ENCODE measurements around the gene CABLES1.
A peak's percentile ranks its signal among the peaks of the same experiment; 100 is the strongest.
"Not testable (repeated sequence)": the region's sequence is repeated elsewhere in the genome, so short reads cannot be mapped to it uniquely, and the experiment has no call there.

CABLES1 gene

DNA sequence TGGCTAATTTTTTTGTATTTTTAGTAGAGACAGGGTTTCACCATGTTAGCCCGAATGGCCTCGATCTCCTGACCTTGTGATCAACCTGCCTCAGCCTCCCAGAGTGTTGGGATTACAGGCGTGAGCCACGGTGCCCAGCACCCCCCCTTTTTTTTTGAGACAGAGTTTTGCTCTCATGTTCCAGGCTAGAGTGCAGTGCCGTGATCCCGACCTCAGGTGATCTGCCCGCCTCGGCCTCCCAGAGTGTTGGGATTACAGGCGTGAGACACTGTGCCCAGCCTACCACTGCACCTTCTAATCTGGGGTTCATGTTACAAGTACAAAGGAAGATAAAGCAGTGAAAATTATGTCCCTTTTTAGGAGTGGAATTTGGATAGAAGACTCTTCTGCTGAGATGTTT, 41.5 kb upstream of the CABLES1 start:
- Histone ChIP-seq H3K9me3 (ENCODE audit: severe bottlenecking) (no peaks in the 10 kb centered on the region), H3K36me3 (no peaks in the 10 kb centered on the region), H3K27me3 (ENCODE audit: insufficient read depth, low read depth, severe bottlenecking) (no peaks in the 10 kb centered on the region), H3K4me3 (ENCODE audit: low read depth, low read length) (peak overlapping the region; percentile 14; the same call in 1 of the 2 replicates), H3K27ac (peak overlapping the region; percentile 69)
- DNase-seq = peak; percentile 83
- TF ChIP-seq, protein P1, sequence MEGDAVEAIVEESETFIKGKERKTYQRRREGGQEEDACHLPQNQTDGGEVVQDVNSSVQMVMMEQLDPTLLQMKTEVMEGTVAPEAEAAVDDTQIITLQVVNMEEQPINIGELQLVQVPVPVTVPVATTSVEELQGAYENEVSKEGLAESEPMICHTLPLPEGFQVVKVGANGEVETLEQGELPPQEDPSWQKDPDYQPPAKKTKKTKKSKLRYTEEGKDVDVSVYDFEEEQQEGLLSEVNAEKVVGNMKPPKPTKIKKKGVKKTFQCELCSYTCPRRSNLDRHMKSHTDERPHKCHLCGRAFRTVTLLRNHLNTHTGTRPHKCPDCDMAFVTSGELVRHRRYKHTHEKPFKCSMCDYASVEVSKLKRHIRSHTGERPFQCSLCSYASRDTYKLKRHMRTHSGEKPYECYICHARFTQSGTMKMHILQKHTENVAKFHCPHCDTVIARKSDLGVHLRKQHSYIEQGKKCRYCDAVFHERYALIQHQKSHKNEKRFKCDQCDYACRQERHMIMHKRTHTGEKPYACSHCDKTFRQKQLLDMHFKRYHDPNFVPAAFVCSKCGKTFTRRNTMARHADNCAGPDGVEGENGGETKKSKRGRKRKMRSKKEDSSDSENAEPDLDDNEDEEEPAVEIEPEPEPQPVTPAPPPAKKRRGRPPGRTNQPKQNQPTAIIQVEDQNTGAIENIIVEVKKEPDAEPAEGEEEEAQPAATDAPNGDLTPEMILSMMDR (IDR thresholded peaks at IDR 0.05; ENCODE audit: low read depth, low read length) = no peak

DNA sequence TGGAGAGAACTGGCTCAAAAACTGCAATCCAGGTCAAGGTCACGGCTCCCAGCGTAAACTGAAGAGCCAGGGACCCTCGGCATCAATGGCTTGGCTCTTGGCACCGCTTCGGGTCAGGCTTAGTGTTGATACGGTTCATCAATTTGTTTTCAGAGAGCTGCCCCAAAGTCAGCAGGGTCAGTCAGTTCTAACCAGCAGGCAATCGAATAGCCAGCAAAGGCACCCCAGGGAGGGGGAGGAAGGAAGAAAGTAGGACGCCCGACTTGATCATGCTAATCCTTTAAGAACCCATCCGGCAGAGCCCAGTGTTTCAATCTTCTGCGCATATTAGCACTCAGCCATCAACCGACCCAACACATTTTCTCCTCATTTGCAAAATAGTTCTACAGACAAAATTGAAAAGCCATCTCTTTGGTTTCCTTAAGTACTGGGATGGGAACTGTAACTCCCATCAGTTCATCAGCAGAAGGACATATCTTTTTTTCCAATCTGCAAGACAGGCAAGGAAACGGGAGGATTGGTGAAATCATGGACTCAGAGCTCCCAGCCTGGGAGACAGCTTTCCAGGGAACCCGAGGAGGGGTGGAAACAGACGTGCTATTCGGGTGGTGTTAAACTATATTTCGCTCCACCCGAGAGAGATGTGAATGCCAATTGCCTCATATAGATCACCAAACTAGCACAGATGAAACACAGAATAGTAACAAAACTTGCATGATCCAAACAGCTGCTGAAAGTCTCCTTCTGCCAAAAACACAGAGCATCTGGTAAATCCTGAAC, 40.7 kb upstream of the CABLES1 start:
- peak overlapping the region; percentile 69 for H3K27ac ChIP-seq
- TF ChIP-seq, protein P1 (IDR thresholded peaks at IDR 0.05; ENCODE audit: low read depth, low read length) = no peak
- H3K9me3 ChIP-seq (ENCODE audit: severe bottlenecking) = no peaks in the 10 kb centered on the region
- H3K36me3 ChIP-seq = no peaks in the 10 kb centered on the region
- H3K27me3 ChIP-seq (ENCODE audit: insufficient read depth, low read depth, severe bottlenecking) = no peaks in the 10 kb centered on the region
- DNase-seq = peak; percentile 86
- peak overlapping the region; percentile 14 for H3K4me3 ChIP-seq (ENCODE audit: low read depth, low read length)

DNA sequence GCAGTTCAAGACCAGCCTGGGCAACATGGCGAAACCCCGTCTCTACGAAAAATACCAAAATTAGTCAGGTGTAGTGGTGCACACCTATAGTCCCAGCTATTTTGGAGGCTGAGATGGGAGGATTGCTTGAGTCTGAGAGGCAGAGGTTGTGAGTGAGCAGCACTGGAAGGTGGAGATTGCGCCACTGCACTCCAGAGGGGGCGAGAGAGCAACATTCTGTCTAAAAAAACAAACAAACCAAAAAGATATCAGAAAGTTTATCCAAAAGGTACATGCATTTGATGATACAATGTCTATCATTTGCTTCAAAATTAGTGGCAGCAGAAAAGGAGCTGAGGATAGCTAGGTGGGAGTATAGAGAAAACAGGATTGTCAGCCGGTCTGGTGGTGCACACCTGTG, 39.8 kb upstream of the CABLES1 start:
- no peak for DNase-seq
- no peak overlapping the region for H3K4me3 ChIP-seq (ENCODE audit: low read depth, low read length)
- TF ChIP-seq, protein P1 (IDR thresholded peaks at IDR 0.05; ENCODE audit: low read depth, low read length) = peak; percentile 34; the same call in 1 of the 2 replicates
- H3K27ac ChIP-seq = no peak overlapping the region
- H3K36me3 ChIP-seq = no peaks in the 10 kb centered on the region
- H3K9me3 ChIP-seq (ENCODE audit: severe bottlenecking) = no peaks in the 10 kb centered on the region
- H3K27me3 ChIP-seq (ENCODE audit: insufficient read depth, low read depth, severe bottlenecking) = no peaks in the 10 kb centered on the region

DNA sequence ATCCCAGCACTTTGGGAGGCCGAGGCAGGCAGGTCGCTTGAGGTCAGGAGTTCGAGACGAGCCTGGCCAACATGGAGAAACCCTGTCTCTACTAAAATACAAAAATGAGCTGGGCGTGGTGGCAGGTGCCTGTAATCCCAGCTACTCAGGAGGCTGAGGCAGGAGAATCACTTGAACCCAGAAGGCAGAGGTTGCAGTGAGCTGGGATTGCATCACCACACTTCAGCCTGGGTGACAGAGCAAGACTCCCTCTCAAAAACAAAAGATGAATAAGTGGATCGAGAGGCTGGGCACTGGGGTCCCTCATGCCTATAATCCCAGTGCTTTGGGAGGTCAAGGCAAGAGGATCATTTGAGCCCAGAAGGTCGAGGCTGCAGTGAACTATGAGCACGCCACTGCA, 38.3 kb upstream of the CABLES1 start:
- H3K27ac ChIP-seq; H3K9me3 ChIP-seq (ENCODE audit: severe bottlenecking); DNase-seq: not testable (repeated sequence)

DNA sequence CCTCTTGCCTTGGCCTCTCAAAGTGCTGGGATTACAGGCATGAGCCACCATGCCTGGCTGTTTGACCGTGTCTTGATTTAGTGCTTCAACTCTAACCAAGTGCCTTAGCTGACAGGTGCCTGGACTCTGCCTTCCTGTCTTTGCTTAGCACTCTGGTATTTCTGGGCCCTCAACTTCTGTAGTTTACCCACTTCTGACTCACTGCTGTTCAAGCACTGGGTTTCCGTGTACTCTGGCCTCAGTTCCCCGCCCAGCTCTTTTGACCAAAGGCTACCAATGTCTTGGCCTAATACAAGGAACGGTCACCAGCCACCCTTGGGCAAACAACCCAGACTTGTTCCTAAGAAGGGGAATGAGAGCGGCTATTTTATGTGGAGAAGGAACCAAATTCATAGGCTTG, 35.7 kb upstream of the CABLES1 start:
- H3K27ac ChIP-seq = no peak overlapping the region
- H3K27me3 ChIP-seq (ENCODE audit: insufficient read depth, low read depth, severe bottlenecking) = no peaks in the 10 kb centered on the region
- H3K4me3 ChIP-seq (ENCODE audit: low read depth, low read length) = no peak overlapping the region
- no peak for DNase-seq
- no peaks in the 10 kb centered on the region for H3K9me3 ChIP-seq (ENCODE audit: severe bottlenecking)
- TF ChIP-seq, protein P1 (IDR thresholded peaks at IDR 0.05; ENCODE audit: low read depth, low read length) = no peak
- H3K36me3 ChIP-seq = no peaks in the 10 kb centered on the region

More for the DNA sequence above, 38.3 kb upstream of the CABLES1 start:
- not testable (repeated sequence) for H3K4me3 ChIP-seq (ENCODE audit: low read depth, low read length); H3K27me3 ChIP-seq (ENCODE audit: insufficient read depth, low read depth, severe bottlenecking); H3K36me3 ChIP-seq

DNA sequence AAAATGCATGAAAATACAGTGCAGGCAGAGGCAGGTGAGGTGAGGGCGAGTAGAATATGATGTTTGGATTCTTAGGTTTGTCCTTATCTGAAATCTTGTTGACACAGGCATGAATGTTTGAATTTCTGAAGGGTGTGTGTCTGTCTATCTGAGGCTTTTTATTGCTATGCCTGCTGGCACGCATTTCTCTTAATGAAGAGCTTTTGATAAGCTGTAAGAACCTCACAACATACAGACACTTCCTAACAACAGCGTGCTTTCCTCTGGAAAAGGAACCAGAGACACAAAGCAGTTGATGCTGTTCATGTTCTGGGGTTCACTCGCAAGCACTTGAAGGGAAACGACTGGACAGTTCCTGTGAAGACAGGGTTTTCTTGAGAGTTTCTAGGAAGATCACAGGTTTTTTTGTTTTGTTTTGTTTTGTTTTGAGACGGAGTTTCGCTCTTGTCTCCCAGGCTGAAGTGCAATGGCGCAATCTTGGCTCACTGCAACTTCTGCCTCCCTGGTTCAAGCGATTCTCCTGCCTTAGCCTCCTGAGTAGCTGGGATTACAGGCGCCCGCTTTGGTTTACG, 33.3 kb upstream of the CABLES1 start:
- no peaks in the 10 kb centered on the region for H3K36me3 ChIP-seq
- no peak for DNase-seq
- H3K9me3 ChIP-seq (ENCODE audit: severe bottlenecking) = no peaks in the 10 kb centered on the region
- no peak overlapping the region for H3K27ac ChIP-seq
- no peak overlapping the region for H3K4me3 ChIP-seq (ENCODE audit: low read depth, low read length)
- TF ChIP-seq, protein P1 (IDR thresholded peaks at IDR 0.05; ENCODE audit: low read depth, low read length) = no peak
- H3K27me3 ChIP-seq (ENCODE audit: insufficient read depth, low read depth, severe bottlenecking) = no peaks in the 10 kb centered on the region

Data from WERI-Rb-1 (cell line).